Measurements from ENCODE around the gene AKR1E2.

The AKR1E2 gene

GRCh38 chr10:4803822-4804221 lies 22.2 kb upstream of the AKR1E2 start:
- no peak for TF ChIP-seq EZH2 (IDR thresholded peaks at IDR 0.05; ENCODE audit: borderline replicate concordance, low read depth, low read length, severe bottlenecking)
- TF ChIP-seq, protein P1, sequence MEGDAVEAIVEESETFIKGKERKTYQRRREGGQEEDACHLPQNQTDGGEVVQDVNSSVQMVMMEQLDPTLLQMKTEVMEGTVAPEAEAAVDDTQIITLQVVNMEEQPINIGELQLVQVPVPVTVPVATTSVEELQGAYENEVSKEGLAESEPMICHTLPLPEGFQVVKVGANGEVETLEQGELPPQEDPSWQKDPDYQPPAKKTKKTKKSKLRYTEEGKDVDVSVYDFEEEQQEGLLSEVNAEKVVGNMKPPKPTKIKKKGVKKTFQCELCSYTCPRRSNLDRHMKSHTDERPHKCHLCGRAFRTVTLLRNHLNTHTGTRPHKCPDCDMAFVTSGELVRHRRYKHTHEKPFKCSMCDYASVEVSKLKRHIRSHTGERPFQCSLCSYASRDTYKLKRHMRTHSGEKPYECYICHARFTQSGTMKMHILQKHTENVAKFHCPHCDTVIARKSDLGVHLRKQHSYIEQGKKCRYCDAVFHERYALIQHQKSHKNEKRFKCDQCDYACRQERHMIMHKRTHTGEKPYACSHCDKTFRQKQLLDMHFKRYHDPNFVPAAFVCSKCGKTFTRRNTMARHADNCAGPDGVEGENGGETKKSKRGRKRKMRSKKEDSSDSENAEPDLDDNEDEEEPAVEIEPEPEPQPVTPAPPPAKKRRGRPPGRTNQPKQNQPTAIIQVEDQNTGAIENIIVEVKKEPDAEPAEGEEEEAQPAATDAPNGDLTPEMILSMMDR (IDR thresholded peaks at IDR 0.05; ENCODE audit: borderline replicate concordance, extremely low read depth, low read length, poor library complexity, severe bottlenecking) = no peak
- H3K9me3 ChIP-seq (ENCODE audit: insufficient read depth, low read length, severe bottlenecking) = no peaks in the 10 kb centered on the region
- no peak overlapping the region for H3K4me3 ChIP-seq (ENCODE audit: low read depth in 1 of 2, low read length in 2 of 2)
- no peak overlapping the region for H2AFZ ChIP-seq (ENCODE audit: low read depth, low read length)
- no peak overlapping the region for H3K27ac ChIP-seq (ENCODE audit: low read length)
- H3K36me3 ChIP-seq (ENCODE audit: insufficient read depth, low read length) = no peaks in the 10 kb centered on the region
- DNase-seq = no peak
- H3K27me3 ChIP-seq (ENCODE audit: insufficient read depth, low read length, poor library complexity) = peaks cover 9% of the 10 kb centered on the region
- H3K9ac ChIP-seq (ENCODE audit: low read depth, low read length) = no peak overlapping the region
- H3K4me1 ChIP-seq (ENCODE audit: insufficient read depth, low read length) = no peaks in the 10 kb centered on the region
- H3K4me2 ChIP-seq (ENCODE audit: insufficient read depth, low read length) = no peak overlapping the region
- no peak for ATAC-seq (ENCODE audit: insufficient read depth, low read depth)
- no peaks in the 10 kb centered on the region for H4K20me1 ChIP-seq (ENCODE audit: insufficient read depth, low read length)
- no peaks in the 10 kb centered on the region for H3K79me2 ChIP-seq (ENCODE audit: insufficient read depth, low read length)

- H4K20me1 ChIP-seq (ENCODE audit: insufficient read depth, low read length) = no peaks in the 10 kb centered on the region
- no peak overlapping the region for H3K27ac ChIP-seq (ENCODE audit: low read length)
- no peak for TF ChIP-seq EZH2 (IDR thresholded peaks at IDR 0.05; ENCODE audit: borderline replicate concordance, low read depth, low read length, severe bottlenecking)
- TF ChIP-seq, protein P1 (IDR thresholded peaks at IDR 0.05; ENCODE audit: borderline replicate concordance, extremely low read depth, low read length, poor library complexity, severe bottlenecking) = no peak
- no peaks in the 10 kb centered on the region for H3K9me3 ChIP-seq (ENCODE audit: insufficient read depth, low read length, severe bottlenecking)
- no peak overlapping the region for H3K4me3 ChIP-seq (ENCODE audit: low read depth in 1 of 2, low read length in 2 of 2)
- no peak for DNase-seq
- no peak overlapping the region for H3K9ac ChIP-seq (ENCODE audit: low read depth, low read length)
- no peak overlapping the region for H3K4me2 ChIP-seq (ENCODE audit: insufficient read depth, low read length)
- no peak for ATAC-seq (ENCODE audit: insufficient read depth, low read depth)
- H3K4me1 ChIP-seq (ENCODE audit: insufficient read depth, low read length) = no peaks in the 10 kb centered on the region
- H3K79me2 ChIP-seq (ENCODE audit: insufficient read depth, low read length) = no peaks in the 10 kb centered on the region
- H2AFZ ChIP-seq (ENCODE audit: low read depth, low read length) = no peak overlapping the region
- H3K36me3 ChIP-seq (ENCODE audit: insufficient read depth, low read length) = no peaks in the 10 kb centered on the region
- H3K27me3 ChIP-seq (ENCODE audit: insufficient read depth, low read length, poor library complexity) = peaks cover 7% of the 10 kb centered on the region
Observed at GRCh38 chr10:4804465-4804864, 21.5 kb upstream of the AKR1E2 start.

DNA sequence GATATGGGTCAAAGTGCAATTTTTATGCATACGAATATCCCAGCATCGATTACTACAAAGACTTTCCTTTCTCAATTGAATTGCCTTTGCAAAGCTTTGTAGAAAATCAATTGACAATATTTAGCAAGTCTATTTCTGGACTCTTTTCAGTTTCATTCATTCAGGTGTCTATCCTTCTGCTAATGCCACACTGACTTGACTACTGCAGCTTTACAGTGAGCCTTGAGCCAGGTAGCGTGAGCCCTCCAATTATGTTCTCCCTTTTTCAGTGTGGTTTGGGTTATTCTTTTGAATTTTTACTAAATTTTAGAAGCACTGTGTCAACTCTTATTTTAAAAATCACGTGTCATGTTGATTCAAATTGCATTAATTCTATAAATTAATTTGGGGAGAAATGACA lies 19.5 kb upstream of the AKR1E2 start:
- Histone ChIP-seq H3K27me3 (ENCODE audit: insufficient read depth, low read length, poor library complexity) (peaks cover 6% of the 10 kb centered on the region), H3K4me3 (ENCODE audit: low read depth in 1 of 2, low read length in 2 of 2) (no peak overlapping the region), H3K79me2 (ENCODE audit: insufficient read depth, low read length) (no peaks in the 10 kb centered on the region), H2AFZ (ENCODE audit: low read depth, low read length) (no peak overlapping the region), H4K20me1 (ENCODE audit: insufficient read depth, low read length) (no peaks in the 10 kb centered on the region), H3K9ac (ENCODE audit: low read depth, low read length) (no peak overlapping the region), H3K36me3 (ENCODE audit: insufficient read depth, low read length) (no peaks in the 10 kb centered on the region), H3K4me1 (ENCODE audit: insufficient read depth, low read length) (no peaks in the 10 kb centered on the region), H3K9me3 (ENCODE audit: insufficient read depth, low read length, severe bottlenecking) (no peaks in the 10 kb centered on the region), H3K4me2 (ENCODE audit: insufficient read depth, low read length) (no peak overlapping the region), H3K27ac (ENCODE audit: low read length) (no peak overlapping the region)
- no peak for ATAC-seq (ENCODE audit: insufficient read depth, low read depth)
- no peak for DNase-seq
- TF ChIP-seq, protein P1 (IDR thresholded peaks at IDR 0.05; ENCODE audit: borderline replicate concordance, extremely low read depth, low read length, poor library complexity, severe bottlenecking) = no peak
- TF ChIP-seq EZH2 (IDR thresholded peaks at IDR 0.05; ENCODE audit: borderline replicate concordance, low read depth, low read length, severe bottlenecking) = no peak

Data from DND-41 (cell line).